Activated T-helper 17 cell treated with anti-CD3 and anti-CD28 coated beads, Interleukin-2, amount 50 U/mL, for 72 hours (primary cell): ENCODE data around the gene GRID1. TPM values are rescaled to one million over a fixed set of nuclear protein-coding genes. Genes with fewer than 3 reads are reported as not detected.

Experiments used
- ATAC-seq: fragments of 150-1000 bp; cut with Tn5 transposase; replicated peaks from 2 replicates; pipeline ENCODE4 v1.10.0; 2021; ENCODE audit warnings: mild to moderate bottlenecking, moderate library complexity
- H3K27ac Mint-ChIP-seq: one replicate; pipeline ENCODE4 v1.8.0; 2022; ENCODE audit warnings: mixed read lengths
- H3K27me3 Mint-ChIP-seq: one replicate; pipeline ENCODE4 v1.8.0; 2022; ENCODE audit warnings: mixed read lengths
- H3K36me3 Mint-ChIP-seq: one replicate; pipeline ENCODE4 v1.8.0; 2022; ENCODE audit warnings: low read depth, mild to moderate bottlenecking, mixed read lengths
- H3K4me1 Mint-ChIP-seq: one replicate; pipeline ENCODE4 v1.8.0; 2022; ENCODE audit warnings: mixed read lengths
- H3K4me3 Mint-ChIP-seq: one replicate; pipeline ENCODE4 v1.8.0; 2022; ENCODE audit warnings: mild to moderate bottlenecking, mixed read lengths
- H3K9me3 Mint-ChIP-seq: one replicate; pipeline ENCODE4 v1.8.0; 2022; ENCODE audit warnings: mixed read lengths
- total RNA-seq, 2 donors: library from RNA; stranded (reverse); gene quantifications; one replicate each; pipeline ENCODE4 v1.2.3, GENCODE V29; 2022

GRID1 gene
- total RNA-seq, 2 donors from 2014 or later: not detected

GRCh38 chr10:85648279-85648754, 718.3 kb downstream of the GRID1 start:
- ATAC-seq: no peak
- H3K9me3 Mint-ChIP-seq: no peaks in the 10 kb centered on the region
- H3K4me1 Mint-ChIP-seq: no peaks in the 10 kb centered on the region
- no peak overlapping the region for H3K27ac Mint-ChIP-seq
- H3K36me3 Mint-ChIP-seq: no peaks in the 10 kb centered on the region
- no peak overlapping the region for H3K4me3 Mint-ChIP-seq
- H3K27me3 Mint-ChIP-seq: peaks cover 4% of the 10 kb centered on the region

- Mint-ChIP-seq H3K27ac (no peak overlapping the region), H3K4me3 (no peak overlapping the region), H3K36me3 (no peaks in the 10 kb centered on the region), H3K4me1 (no peaks in the 10 kb centered on the region), H3K27me3 (peaks cover 4% of the 10 kb centered on the region), H3K9me3 (no peaks in the 10 kb centered on the region)
- no peak for ATAC-seq
Observed at GRCh38 chr10:85647741-85648140, 718.9 kb downstream of the GRID1 start.

GRCh38 chr10:85645926-85646711, 720.5 kb downstream of the GRID1 start:
- no peaks in the 10 kb centered on the region for H3K9me3 Mint-ChIP-seq
- no peak overlapping the region for H3K27ac Mint-ChIP-seq
- no peak overlapping the region for H3K4me3 Mint-ChIP-seq
- no peaks in the 10 kb centered on the region for H3K36me3 Mint-ChIP-seq
- ATAC-seq: no peak
- peaks cover 4% of the 10 kb centered on the region for H3K27me3 Mint-ChIP-seq
- H3K4me1 Mint-ChIP-seq: no peaks in the 10 kb centered on the region

GRCh38 chr10:85645053-85645452, 721.5 kb downstream of the GRID1 start:
- Mint-ChIP-seq H3K27me3 (peaks cover 4% of the 10 kb centered on the region), H3K4me3 (no peak overlapping the region), H3K36me3 (no peaks in the 10 kb centered on the region), H3K27ac (no peak overlapping the region), H3K9me3 (no peaks in the 10 kb centered on the region), H3K4me1 (no peaks in the 10 kb centered on the region)
- no peak for ATAC-seq

- H3K4me3 Mint-ChIP-seq: no peak overlapping the region
- H3K27ac Mint-ChIP-seq: no peak overlapping the region
- H3K9me3 Mint-ChIP-seq: no peaks in the 10 kb centered on the region
- H3K27me3 Mint-ChIP-seq: peaks cover 4% of the 10 kb centered on the region
- no peak for ATAC-seq
- no peaks in the 10 kb centered on the region for H3K4me1 Mint-ChIP-seq
- H3K36me3 Mint-ChIP-seq: no peaks in the 10 kb centered on the region
Observed at GRCh38 chr10:85643845-85644525, 722.6 kb downstream of the GRID1 start.

GRCh38 chr10:85643171-85643844, 723.3 kb downstream of the GRID1 start:
- no peaks in the 10 kb centered on the region for H3K9me3 Mint-ChIP-seq
- no peak overlapping the region for H3K27ac Mint-ChIP-seq
- H3K36me3 Mint-ChIP-seq: no peaks in the 10 kb centered on the region

GRCh38 chr10:85642421-85643170, 724.0 kb downstream of the GRID1 start:
- no peaks in the 10 kb centered on the region for H3K27me3 Mint-ChIP-seq
- no peak for ATAC-seq
- no peak overlapping the region for H3K27ac Mint-ChIP-seq
- H3K36me3 Mint-ChIP-seq: no peaks in the 10 kb centered on the region
- H3K4me3 Mint-ChIP-seq: no peak overlapping the region
- H3K9me3 Mint-ChIP-seq: no peaks in the 10 kb centered on the region
- H3K4me1 Mint-ChIP-seq: no peaks in the 10 kb centered on the region

More at GRCh38 chr10:85643171-85643844, 723.3 kb downstream of the GRID1 start:
- no peak overlapping the region for H3K4me3 Mint-ChIP-seq
- no peaks in the 10 kb centered on the region for H3K4me1 Mint-ChIP-seq
- peaks cover under 1% of the 10 kb centered on the region for H3K27me3 Mint-ChIP-seq
- ATAC-seq: no peak

- H3K27me3 Mint-ChIP-seq: no peaks in the 10 kb centered on the region
- H3K36me3 Mint-ChIP-seq: no peaks in the 10 kb centered on the region
- no peak for ATAC-seq
- no peaks in the 10 kb centered on the region for H3K9me3 Mint-ChIP-seq
- no peaks in the 10 kb centered on the region for H3K4me1 Mint-ChIP-seq
- no peak overlapping the region for H3K4me3 Mint-ChIP-seq
- no peak overlapping the region for H3K27ac Mint-ChIP-seq
Observed at GRCh38 chr10:85642082-85642420, 724.5 kb downstream of the GRID1 start.

GRCh38 chr10:85641479-85642009, 725.1 kb downstream of the GRID1 start:
- H3K36me3 Mint-ChIP-seq: no peaks in the 10 kb centered on the region
- no peak overlapping the region for H3K4me3 Mint-ChIP-seq
- H3K27me3 Mint-ChIP-seq: no peaks in the 10 kb centered on the region
- ATAC-seq: no peak
- no peaks in the 10 kb centered on the region for H3K4me1 Mint-ChIP-seq
- H3K27ac Mint-ChIP-seq: no peak overlapping the region
- H3K9me3 Mint-ChIP-seq: no peaks in the 10 kb centered on the region

- no peak for ATAC-seq
- Mint-ChIP-seq H3K9me3 (no peaks in the 10 kb centered on the region), H3K36me3 (no peaks in the 10 kb centered on the region), H3K27ac (no peak overlapping the region), H3K4me1 (no peaks in the 10 kb centered on the region), H3K4me3 (no peak overlapping the region), H3K27me3 (no peaks in the 10 kb centered on the region)
Observed at GRCh38 chr10:85638797-85639196, 727.8 kb downstream of the GRID1 start.

- H3K27ac Mint-ChIP-seq: no peak overlapping the region
- no peaks in the 10 kb centered on the region for H3K9me3 Mint-ChIP-seq
- H3K4me1 Mint-ChIP-seq: no peaks in the 10 kb centered on the region
- no peaks in the 10 kb centered on the region for H3K36me3 Mint-ChIP-seq
- no peak for ATAC-seq
- H3K4me3 Mint-ChIP-seq: no peak overlapping the region
- no peaks in the 10 kb centered on the region for H3K27me3 Mint-ChIP-seq
Observed at GRCh38 chr10:85635650-85636049, 730.9 kb downstream of the GRID1 start.

- no peak overlapping the region for H3K27ac Mint-ChIP-seq
- no peak for ATAC-seq
- H3K4me1 Mint-ChIP-seq: no peaks in the 10 kb centered on the region
- H3K27me3 Mint-ChIP-seq: peaks cover 7% of the 10 kb centered on the region
- H3K4me3 Mint-ChIP-seq: no peak overlapping the region
- no peaks in the 10 kb centered on the region for H3K9me3 Mint-ChIP-seq
- H3K36me3 Mint-ChIP-seq: no peaks in the 10 kb centered on the region
Observed at GRCh38 chr10:85624511-85624910, 742.1 kb downstream of the GRID1 start.

GRCh38 chr10:85623758-85624157, 742.8 kb downstream of the GRID1 start:
- Mint-ChIP-seq H3K4me3 (no peak overlapping the region), H3K27ac (no peak overlapping the region), H3K4me1 (no peaks in the 10 kb centered on the region), H3K36me3 (no peaks in the 10 kb centered on the region), H3K27me3 (peaks cover 7% of the 10 kb centered on the region), H3K9me3 (no peaks in the 10 kb centered on the region)
- ATAC-seq: no peak

GRCh38 chr10:85623342-85623741, 743.3 kb downstream of the GRID1 start:
- no peak for ATAC-seq
- Mint-ChIP-seq H3K9me3 (no peaks in the 10 kb centered on the region), H3K36me3 (no peaks in the 10 kb centered on the region), H3K4me1 (no peaks in the 10 kb centered on the region), H3K27ac (no peak overlapping the region), H3K4me3 (no peak overlapping the region), H3K27me3 (peaks cover 7% of the 10 kb centered on the region)
